HG03175 (cell line): Measurements from ENCODE around the gene MPP2.
"Not testable (repeated sequence)": the region's sequence is repeated elsewhere in the genome, so short reads cannot be mapped to it uniquely, and the experiment has no call there.

Source experiments
- ATAC-seq: cut with Tn5 transposase; IDR thresholded peaks from one replicate; pipeline ENCODE4 v1.9.1; 2021; ENCODE audit warnings: mild to moderate bottlenecking, moderate library complexity; ENCODE audit not compliant: unreplicated experiment

MPP2 gene, protein sequence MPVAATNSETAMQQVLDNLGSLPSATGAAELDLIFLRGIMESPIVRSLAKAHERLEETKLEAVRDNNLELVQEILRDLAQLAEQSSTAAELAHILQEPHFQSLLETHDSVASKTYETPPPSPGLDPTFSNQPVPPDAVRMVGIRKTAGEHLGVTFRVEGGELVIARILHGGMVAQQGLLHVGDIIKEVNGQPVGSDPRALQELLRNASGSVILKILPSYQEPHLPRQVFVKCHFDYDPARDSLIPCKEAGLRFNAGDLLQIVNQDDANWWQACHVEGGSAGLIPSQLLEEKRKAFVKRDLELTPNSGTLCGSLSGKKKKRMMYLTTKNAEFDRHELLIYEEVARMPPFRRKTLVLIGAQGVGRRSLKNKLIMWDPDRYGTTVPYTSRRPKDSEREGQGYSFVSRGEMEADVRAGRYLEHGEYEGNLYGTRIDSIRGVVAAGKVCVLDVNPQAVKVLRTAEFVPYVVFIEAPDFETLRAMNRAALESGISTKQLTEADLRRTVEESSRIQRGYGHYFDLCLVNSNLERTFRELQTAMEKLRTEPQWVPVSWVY

DNA sequence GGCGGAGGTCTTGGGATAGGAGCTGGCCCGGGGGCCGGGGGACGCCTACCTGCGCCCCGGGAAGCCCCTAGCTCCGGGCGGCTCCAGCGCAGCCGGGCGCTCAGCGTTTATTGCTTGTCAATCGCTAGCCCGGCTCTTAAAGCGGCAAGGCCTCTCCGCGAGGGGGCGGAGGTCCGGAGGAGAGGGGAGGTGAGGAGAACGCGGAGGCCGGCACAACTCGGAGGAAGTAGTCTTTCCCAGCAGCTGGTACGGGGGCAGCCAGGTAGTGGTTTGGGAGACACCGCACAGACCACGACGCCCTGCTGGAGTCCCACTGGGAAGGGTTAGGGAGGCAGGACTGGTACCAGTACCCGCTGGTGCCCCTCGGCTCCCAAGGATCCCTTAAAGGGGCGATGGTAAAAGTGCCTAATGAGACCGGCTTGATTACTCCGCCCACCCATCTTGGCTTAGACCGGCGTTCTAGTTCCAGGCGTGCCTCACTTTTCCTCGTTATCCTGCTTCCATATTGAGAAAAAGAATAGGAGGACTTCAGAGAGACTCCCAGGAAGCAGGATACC is at the start of gene MPP2:
TSS of gene MPP2 (minus strand) at position 112 of the 557 bp plus-strand sequence. CDS start 3,076 bp downstream, outside the sequence.
- no peak for ATAC-seq

DNA sequence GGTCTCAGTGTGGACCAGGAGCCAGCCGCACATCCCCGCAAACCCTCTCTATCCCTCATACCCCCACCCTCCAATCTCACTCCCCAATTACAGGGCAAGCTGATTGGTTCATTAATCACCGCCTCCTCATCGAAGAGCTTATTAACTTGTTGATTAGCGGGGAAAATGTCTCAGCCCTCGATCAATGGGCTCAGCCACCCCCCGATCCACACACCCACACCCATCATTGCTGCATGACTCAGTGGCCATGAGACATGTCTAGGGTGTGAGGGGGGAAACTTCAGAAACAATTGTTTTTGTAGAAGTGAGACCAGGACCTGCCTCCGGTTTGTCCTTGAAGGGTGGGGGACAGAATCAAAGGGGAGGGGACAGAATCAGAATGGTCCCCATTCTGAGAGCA is 48.9 kb upstream of the MPP2 start:
- no peak for ATAC-seq

DNA sequence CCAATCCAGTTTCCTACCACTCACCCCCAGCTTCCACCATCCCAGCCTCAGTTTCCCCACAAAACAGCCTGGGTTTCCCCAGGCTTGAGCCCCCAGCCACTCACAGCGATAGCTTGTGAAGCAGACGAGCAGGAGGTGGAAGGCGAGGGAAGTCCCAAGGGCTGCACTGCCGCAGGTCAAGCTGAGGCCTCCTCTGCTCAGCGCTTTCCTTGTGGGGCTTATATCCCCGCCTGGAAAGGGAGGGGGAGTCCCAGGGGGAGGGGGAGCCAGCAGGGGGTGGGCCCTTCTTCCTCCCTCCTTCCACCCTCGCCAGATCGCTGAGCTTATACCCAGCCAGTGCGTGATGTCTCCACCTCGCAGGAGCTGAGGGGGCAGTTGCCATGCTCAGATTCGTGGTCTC is 46.4 kb upstream of the MPP2 start, which contains the start of gene PYY:
TSS of gene PYY (minus strand) at position 195 of the 400 bp plus-strand sequence. CDS start 457 bp downstream, outside the sequence.
- no peak for ATAC-seq

DNA sequence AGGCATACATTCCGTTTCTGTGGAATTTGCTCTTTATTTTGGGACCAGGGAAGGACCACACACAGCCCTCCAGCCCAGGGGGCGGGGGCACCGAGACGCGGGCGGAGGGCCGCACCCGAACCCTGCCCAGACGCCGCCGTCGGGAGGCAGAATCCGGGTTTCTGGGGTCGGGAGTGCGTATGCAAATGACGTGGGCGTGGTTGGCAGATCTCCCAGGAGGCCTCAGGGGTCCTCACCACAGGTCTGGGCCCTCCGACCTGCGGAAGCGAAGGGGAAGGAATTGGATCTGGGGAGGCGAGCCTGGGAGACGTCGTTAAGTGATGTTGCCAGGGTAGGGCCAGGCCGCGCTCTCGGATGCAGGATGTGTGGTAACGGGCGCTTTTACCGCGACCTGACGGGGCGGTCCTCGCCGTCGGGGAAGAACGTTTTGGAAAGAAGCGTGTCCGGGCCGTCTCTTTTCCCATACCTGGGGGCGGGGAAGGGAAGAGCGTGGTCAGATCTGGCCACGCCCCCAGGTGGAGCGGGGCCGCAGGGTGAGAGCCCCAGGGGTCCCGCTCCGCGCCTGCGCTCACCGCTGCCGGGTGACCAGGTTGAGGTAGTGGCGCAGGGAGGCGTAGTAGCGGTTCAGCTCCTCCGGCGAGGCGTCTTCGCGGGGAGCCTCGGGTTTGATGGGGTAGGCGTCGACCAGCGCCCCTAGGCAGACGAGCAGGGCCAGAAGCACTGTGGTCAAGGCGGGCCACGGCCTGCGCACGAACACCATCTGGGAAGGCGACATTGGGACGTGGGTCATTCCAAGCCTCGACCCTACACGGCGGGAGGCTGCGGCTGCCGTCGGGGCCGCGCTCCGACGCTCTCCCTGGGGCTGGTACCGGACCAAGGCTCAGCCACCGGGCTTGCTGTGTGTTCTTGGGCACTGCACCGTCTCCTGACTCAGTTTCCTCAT is 45.7 kb upstream of the MPP2 start:
- ATAC-seq, result no peak

DNA sequence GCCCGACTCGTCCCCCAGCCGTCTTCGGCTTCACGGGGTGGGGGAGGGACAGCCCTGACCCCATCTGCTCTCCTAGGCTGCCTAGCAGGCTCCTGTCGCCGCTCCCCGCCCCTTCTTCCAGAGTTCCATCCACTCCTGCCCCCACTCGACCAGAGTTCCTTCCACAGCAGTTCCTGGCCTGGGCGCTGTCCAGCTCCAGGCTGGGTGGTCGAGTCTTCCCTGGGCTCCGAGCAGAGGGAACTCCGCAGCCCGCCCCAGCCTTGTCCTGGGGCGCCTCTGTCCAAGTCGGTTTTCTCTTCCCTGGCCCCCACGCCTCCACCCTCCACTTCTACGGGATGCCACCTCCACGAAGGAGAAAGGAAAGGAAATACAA is 45.0 kb upstream of the MPP2 start:
- no peak for ATAC-seq

DNA sequence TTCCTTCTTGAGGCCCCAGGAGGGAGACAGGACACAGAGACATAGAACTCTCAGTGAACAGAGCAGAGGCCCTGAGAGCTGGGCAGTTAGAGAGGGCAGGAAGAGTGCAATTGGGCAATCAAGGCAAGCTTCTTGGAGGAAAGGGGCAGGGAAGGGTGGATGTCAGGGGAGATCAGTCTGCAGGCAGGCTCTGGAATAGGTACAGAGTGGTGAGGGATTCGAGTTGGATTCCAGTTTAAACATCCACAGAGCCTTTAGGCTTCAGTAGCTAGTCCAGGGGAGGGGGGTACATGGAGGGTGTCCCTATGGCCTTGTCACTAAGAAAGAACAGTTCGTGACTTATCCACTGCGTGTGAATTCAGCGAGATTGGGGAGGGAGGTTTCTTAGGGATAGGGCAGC is 44.4 kb upstream of the MPP2 start:
- ATAC-seq, result no peak

DNA sequence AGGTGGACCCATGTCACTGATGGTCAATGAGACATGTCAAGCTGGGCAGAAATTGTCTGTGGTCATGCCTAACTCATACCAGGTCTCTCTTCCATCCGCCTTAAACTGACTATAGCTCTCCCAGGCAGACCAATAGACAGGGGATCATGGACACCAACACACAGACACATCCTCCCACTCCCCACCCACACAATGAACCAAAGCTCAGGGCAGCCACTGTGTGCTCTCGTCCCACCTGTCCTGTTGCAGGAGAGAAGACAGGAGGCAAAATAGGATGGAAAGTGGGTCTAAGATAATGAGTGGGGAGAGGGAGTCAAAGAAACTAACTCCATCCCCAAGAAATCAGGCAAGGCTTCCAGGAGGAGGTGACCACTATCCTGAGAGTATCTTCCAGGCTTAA is 43.2 kb upstream of the MPP2 start:
- ATAC-seq, result no peak

DNA sequence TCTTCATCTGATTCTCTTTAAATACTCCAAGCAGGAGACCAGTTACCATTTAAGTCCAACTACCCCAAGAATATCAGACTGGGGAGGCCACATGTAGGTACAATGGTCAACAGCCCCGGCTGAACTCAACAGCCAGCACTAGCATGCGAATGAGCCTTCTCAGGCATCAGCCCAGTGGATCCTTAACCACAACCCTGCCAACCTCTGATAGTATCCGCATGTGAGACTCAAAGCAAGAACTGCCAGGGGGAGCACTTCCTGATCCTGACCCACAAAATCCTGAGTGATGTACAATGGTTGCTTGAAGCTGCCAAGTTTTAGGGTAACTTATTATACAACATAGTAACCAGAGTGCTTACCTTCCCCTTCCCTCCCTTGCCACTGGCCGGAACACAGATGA is 42.4 kb upstream of the MPP2 start:
- ATAC-seq, result no peak

DNA sequence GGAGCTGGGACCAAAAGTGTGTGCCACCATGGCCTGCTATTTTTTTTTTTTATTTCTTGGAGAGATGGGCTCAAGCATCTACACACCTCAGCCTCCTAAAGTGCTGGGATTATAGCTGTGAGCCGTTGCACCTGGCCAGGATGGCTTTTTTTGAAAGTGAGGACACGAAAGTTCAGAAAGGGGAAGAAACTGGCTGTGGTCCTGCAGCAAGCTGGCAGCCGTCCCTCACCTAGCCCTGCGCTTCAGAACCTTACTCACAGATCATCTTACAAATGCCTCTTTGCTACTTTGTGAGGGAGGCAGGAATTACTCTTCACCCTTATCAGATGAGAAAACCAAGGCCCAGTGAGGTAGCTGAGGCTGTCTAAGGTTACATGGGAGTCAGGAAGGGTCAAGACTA is 39.4 kb upstream of the MPP2 start:
- ATAC-seq, result no peak

DNA sequence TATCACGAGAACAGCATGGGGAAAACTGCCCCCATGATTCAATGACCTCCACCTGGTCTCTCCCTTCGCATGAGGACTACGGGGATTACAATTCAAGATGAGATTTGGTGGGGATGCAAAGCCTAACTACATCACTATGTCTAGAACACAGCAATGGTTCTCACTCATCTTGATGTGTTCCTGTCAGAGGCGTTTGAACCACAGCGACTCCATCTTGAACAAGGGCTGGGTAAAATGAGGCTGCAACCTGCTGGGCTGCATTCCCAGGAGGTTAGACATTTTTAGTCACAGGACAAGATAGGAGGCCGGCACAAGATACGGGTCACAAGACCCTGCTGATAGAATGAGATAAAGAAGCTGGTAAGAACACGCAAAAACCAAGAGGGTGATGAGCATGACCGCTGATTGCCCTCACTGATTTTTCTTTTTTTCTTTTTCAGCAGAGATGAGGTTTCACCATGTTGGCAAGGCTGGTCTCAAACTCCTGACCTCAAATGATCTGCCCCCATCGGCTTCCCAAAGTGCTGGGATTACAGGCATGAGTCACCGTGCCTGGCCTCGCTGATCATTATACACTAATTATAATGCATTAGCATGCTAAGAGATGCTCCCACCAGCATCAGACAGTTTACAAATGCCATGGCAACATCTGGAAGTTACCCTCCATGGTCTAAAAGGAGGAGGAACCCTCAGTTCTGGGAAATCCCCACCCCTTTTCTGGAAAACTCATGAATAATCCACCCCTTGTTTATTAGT is 37.9 kb upstream of the MPP2 start:
- ATAC-seq, result no peak

DNA sequence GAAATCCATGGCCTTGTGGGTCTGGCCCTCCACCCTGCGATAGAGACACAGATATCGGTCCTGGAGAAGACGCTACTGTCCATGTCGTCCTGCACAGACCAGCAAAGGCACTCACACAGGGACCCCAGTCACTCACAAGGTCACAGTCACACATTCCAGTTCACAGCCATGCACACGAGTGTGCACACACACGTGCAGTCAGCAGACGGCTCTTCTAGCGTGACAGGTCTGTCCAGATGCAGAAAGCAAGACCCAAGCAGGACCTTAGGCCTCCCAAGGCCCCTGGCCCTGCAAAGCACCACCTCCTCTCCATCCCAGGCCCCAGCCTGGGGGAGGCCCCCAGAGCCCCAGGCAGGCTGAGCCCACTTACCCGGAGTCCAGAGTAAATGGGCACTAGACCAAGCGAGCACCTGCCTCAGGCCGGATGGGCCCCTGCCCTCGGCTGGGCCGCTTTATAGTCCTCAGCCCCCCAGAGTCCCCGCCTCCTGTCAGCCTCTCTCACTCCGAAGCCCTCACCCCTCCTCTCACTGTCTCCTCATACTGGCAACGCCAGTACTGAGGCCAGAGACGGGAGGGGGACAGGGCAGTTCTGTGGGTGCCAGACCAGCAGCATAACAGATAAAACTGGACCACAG is 34.8 kb upstream of the MPP2 start, which contains the start of gene PPY:
TSS of gene PPY (minus strand) at position 426 of the 635 bp plus-strand sequence. CDS start 822 bp downstream, outside the sequence.
- ATAC-seq, result no peak

DNA sequence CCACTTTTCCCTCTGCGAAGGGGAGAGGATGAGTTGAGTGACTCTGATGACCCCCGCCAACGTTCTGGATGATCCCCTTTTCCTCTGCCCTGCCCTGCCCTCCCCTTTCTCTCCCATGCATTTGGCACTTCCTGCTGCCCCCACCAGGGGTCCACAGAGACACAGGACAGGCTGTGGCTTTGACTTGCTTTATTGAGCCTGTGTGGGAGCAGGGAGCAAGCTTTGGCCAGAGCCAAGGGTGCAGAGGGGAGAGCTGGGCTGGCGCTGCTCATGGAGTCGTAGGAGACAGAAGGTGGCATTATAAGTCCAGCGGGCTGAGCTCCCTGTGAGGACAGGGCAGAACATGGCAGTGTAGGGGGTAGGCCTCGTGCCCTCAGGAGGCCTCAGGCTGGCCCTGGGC is 33.3 kb upstream of the MPP2 start:
- no peak for ATAC-seq

DNA sequence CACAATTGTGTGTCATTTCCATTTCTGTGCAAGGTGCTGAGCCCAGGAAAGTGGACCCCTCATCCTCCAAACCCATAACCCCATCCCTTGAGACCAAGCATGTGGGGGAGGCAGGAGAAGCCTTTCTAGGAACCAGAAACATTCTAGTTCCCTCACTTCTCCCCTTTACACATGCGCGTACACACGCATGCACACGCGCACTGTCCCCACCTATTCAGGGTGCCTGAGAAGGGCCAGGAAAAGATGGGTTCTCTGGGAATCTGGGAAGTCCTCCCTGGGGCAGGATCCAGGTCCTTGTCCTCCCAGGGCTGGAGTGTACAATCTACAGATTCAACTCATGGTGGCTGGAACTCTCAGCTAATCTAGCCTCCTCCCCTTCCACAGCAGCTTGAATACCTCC is 32.5 kb upstream of the MPP2 start:
- no peak for ATAC-seq

DNA sequence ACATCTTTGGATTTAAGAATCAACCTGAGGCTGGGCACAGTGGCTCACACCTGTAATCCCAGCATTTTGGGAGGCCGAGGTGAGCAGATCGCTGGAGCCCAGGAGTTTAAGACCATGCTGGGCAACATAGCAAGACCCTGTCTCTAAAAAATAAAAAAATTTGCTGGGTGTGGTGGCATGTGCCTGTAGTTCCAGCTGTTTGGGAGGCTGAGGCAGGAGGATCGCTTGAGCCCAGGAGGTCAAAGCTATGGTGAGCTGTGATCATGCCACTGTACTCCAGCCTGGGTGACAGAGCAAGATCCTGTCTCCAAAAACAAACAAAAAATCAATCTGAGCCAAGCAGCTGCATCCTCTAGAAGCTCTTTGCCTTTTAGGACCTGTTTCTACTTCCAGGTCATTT is 32.1 kb upstream of the MPP2 start:
- not testable (repeated sequence) for ATAC-seq

DNA sequence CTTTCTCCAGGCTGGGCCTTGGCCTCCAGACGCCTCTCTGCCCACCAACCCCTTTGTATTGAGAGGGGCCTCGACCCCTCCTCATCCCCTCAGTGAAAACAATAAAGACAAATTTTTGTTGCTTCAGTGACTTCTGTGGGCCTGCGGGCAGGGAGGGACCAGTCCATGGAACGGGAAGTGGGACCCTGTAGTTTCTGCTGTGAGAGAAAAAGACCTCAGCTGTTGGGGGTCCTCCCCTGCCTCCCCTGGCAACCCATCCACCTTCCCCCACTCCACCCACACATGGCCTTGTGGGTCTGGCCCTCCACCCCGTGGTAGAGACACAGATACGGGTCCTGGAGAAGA is 31.5 kb upstream of the MPP2 start:
- ATAC-seq, result no peak

DNA sequence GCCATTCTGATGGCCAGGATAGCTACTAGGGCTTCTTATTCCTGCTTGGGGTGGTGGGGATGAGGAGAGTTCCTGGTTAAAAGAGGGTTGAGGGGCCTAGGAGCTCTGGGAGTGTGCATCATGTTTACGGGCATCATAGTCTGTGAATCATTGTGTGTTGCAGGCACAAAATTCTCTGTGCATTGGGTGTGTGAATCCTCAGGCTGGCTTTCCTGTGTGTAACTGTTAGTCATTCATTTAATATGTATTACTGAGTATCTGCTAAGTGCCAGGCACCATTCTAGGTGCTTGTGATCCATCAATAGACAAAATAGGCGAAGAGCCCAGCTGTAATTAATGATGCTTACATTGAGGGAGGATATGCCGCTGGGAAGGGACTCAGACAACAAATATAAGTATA is 29.1 kb upstream of the MPP2 start:
- ATAC-seq, result no peak

DNA sequence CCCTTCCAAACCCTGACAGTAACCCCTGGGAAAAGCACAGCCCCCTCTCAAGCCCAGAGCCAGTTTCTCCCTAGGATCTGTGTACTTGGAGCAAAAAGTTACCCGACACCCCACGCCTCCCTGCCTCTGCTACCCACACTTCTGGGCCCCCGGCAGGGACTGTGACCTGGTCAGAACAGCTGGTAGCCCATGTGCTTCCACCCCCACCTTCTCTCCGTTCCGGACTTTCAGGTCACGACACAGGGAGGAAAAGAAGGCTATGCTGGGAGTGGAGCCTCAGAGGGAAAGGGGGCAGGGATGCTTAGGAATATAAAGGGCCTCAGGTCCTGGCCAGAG is 28.6 kb upstream of the MPP2 start:
- ATAC-seq, result no peak

DNA sequence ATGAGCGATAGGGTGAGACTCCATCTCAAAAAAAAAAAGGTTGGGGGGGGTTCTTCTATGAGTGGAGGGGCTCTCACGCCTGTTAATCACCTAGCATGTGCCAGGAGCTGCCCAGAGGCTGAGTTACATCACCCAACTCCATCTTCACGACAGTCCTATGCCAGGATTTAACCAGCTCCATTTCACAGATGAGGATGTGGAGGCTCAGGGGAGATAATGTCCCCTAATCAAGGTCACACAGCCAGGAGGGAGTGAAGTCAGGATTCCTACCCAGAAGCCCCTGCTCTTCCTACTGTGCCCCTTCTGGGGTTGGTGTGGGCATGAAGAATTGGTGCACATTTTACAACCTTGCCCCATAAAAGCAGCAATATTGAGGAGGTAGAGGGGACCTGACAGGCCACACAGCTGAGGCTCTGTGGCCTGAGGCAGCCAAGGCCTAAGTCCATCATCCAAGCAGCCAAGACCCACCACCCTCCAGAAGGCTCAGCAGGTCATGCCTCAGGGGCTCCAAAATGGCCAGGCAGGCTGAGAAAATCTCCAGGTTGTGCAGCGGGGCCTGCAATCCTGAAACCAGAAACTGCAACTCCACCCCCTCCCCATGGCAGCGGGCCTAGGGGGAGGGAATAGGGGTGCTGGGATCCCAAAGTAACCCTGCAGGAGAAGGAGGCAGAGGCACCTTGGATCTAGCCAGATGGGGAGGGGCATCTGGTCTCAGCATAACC is 28.0 kb upstream of the MPP2 start:
- ATAC-seq, result no peak

DNA sequence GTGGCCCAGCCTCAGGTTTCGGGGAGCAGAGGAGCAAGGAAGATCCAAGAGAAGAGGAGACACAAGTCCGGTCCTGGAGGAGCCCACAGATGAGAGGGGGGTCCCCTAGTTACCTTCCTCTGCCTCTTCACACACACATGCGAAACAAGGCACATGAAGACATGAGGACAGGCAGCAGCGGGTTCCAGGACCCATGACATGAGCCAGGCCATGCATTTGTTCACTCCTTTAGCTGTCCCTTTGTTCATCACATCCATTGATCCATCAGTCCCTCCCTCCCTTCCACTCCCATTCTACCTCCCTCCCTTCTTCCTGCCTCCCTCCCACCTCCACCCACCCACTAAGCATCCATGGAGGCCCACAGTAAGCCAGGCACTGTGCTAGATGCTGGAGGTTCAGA is 25.6 kb upstream of the MPP2 start:
- ATAC-seq, result no peak

DNA sequence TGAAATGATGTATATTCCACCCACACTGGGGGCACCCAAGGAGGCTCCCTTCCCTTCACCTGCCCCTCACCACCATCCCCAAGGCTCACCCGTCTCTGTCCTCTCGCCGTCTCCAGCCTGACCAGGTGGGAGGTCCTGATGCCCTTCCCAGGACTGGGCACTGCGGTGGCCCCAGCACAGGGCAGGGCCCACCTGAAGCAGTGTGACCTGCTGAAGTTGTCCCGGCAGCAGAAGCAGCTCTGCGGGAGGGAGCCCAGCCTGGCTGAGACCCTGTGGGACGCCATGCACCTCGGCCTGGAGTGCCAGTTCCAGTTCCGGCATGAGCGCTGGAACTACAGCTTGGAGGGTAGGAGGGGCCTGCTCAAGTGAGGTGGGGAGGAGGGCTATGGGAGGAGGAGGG is 25.0 kb upstream of the MPP2 start:
- no peak for ATAC-seq
